Gastroesophageal sphincter (tissue), 4 donors: ENCODE data around the gene EPG5. TPM values are rescaled to one million over a fixed set of nuclear protein-coding genes. Genes with fewer than 3 reads are reported as not detected.
"Not testable (repeated sequence)": the region's sequence is repeated elsewhere in the genome, so short reads cannot be mapped to it uniquely, and the experiment has no call there.

Source experiments
- ATAC-seq: fragments of 150-250 bp; one replicate; pipeline ENCODE4 v1.9.1; 2016; ENCODE audit warnings: mild to moderate bottlenecking, moderate library complexity
- H3K27ac ChIP-seq, 4 donors: fragments of 200-600 bp; sonication (generic) in 3 of 4; 1 replicate in 3 of 4; 2 replicates in 1 of 4; pipeline ENCODE4 v1.5.1; 2016 to 2019
- H3K27me3 ChIP-seq: fragments of 200-600 bp; sonication (generic); one replicate; pipeline ENCODE4 v1.5.1; 2019
- H3K36me3 ChIP-seq, 2 donors: fragments of 200-600 bp; sonication (generic); one replicate each; pipeline ENCODE4 v1.5.1; 2019; ENCODE audit warnings: control low read depth in 1 of 2
- H3K4me1 ChIP-seq, 3 donors: fragments of 200-600 bp; sonication (generic); 1 replicate in 2 of 3; 2 replicates in 1 of 3; pipeline ENCODE4 v1.5.1; 2016 to 2019; ENCODE audit warnings: control low read depth in 2 of 3
- H3K4me3 ChIP-seq, 2 donors: fragments of 200-600 bp; sonication (generic); one replicate each; pipeline ENCODE4 v1.5.1; 2019; ENCODE audit warnings: mild to moderate bottlenecking in 1 of 2, moderate library complexity in 1 of 2
- H3K9me3 ChIP-seq, 3 donors: fragments of 200-600 bp; sonication (generic); one replicate each; pipeline ENCODE4 v1.5.1; 2017 to 2019; ENCODE audit warnings: control low read depth in 2 of 3
- CTCF ChIP-seq, 4 experiments: fragments of 200-600 bp in 2 of 4; fragments of 450-650 bp in 2 of 4; sonication (generic) in 1 of 4; IDR thresholded peaks; one replicate each; pipeline ENCODE4 v1.5.1; 2017 to 2019; ENCODE audit warnings: antibody characterized with exemption in 4 of 4, mild to moderate bottlenecking in 2 of 4, moderate library complexity in 2 of 4
- EP300 ChIP-seq: sonication (generic); formaldehyde crosslinking; IDR thresholded peaks from one replicate; pipeline ENCODE4 v1.6.1; 2017; ENCODE audit warnings: antibody characterized with exemption, mild to moderate bottlenecking
- POLR2A ChIP-seq, 2 donors: fragments of 450-650 bp; IDR thresholded peaks; one replicate each; pipeline ENCODE4 v1.6.1; 2017; ENCODE audit warnings: antibody characterized with exemption in 2 of 2, mild to moderate bottlenecking in 2 of 2, moderate library complexity in 1 of 2
- POLR2AphosphoS5 ChIP-seq: sonication (generic); formaldehyde crosslinking; IDR thresholded peaks from one replicate; pipeline ENCODE4 v1.6.1; 2017; ENCODE audit warnings: antibody characterized with exemption
- WGBS, 2 donors: methylation state at CpG; one replicate each; pipeline ENCODE4 v1.1.5; 2018; ENCODE audit warnings: low coverage in 1 of 2; 5-methylcytosine and 5-hydroxymethylcytosine counted together
- total RNA-seq, 4 donors: library from RNA; depleted of rRNA; stranded (reverse); fragments of >200 nt; gene quantifications; one replicate each; pipeline ENCODE4 v1.1.0, GENCODE V29; 2016

Gene EPG5
- total RNA-seq, 4 donors from 2014 or later: 17.3 to 33.7 (median 28.4) TPM

- 67 to 94% methylated on average over 2 to 5 of the region's 5 CpGs for WGBS, 2 donors
- Histone ChIP-seq H3K9me3 (no peaks in the 10 kb centered on the region), H3K4me1 (peaks cover 0 to 37% (median 4%) of the 10 kb centered on the region in 3 donors), H3K36me3 (peaks cover 0 to 15% of the 10 kb centered on the region in 2 donors), H3K27ac (no peak overlapping the region), H3K27me3 (no peaks in the 10 kb centered on the region), H3K4me3 (no peak overlapping the region)
- no peak for ATAC-seq
- no peak for TF ChIP-seq POLR2AphosphoS5
- no peak for TF ChIP-seq POLR2A (IDR thresholded peaks at IDR 0.05)
- TF ChIP-seq EP300: no peak
These were observed 4.3 kb downstream of the EPG5 start for GRCh38 chr18:45962866-45963265.

- 55 to 69% methylated on average over 2 of the region's 2 CpGs for WGBS, 2 donors
- Histone ChIP-seq H3K27me3 (no peaks in the 10 kb centered on the region), H3K9me3 (no peaks in the 10 kb centered on the region), H3K36me3 (peaks cover 0 to 15% of the 10 kb centered on the region in 2 donors), H3K4me1 (peaks cover 0 to 33% (median 4%) of the 10 kb centered on the region in 3 donors), H3K27ac (no peak overlapping the region), H3K4me3 (no peak overlapping the region)
- ATAC-seq: no peak
- no peak for TF ChIP-seq EP300
- no peak for TF ChIP-seq CTCF (IDR thresholded peaks at IDR 0.05)
- no peak for TF ChIP-seq POLR2AphosphoS5
- no peak for TF ChIP-seq POLR2A (IDR thresholded peaks at IDR 0.05)
These were observed 4.7 kb downstream of the EPG5 start for GRCh38 chr18:45962461-45962860.

GRCh38 chr18:45959484-45959883 is 7.6 kb downstream of the EPG5 start:
- 85 to 100% methylated on average over 1 to 2 of the region's 7 CpGs for WGBS, 2 donors
- H3K4me3 ChIP-seq, H3K27me3 ChIP-seq, ATAC-seq, H3K9me3 ChIP-seq, H3K27ac ChIP-seq: not testable (repeated sequence)
- peaks cover 0 to 10% (median 0%) of the 10 kb centered on the region in 3 donors for H3K4me1 ChIP-seq
- H3K36me3 ChIP-seq: peaks cover 0 to 21% of the 10 kb centered on the region in 2 donors

- ATAC-seq: no peak
- H3K9me3 ChIP-seq: no peaks in the 10 kb centered on the region
- H3K4me1 ChIP-seq: peaks cover 0 to 10% (median 0%) of the 10 kb centered on the region in 3 donors
These were observed 8.4 kb downstream of the EPG5 start for GRCh38 chr18:45958730-45959129.

GRCh38 chr18:45958027-45958426 is 9.1 kb downstream of the EPG5 start:
- ATAC-seq: no peak
- no peaks in the 10 kb centered on the region for H3K9me3 ChIP-seq
- no peak overlapping the region for H3K4me3 ChIP-seq
- peaks cover 0 to 32% of the 10 kb centered on the region in 2 donors for H3K36me3 ChIP-seq
- no peak for TF ChIP-seq POLR2AphosphoS5
- TF ChIP-seq CTCF (IDR thresholded peaks at IDR 0.05): no peak
- TF ChIP-seq POLR2A (IDR thresholded peaks at IDR 0.05): no peak
- TF ChIP-seq EP300: no peak
- WGBS, 2 donors: 100% methylated on average over 1 to 2 of the region's 2 CpGs
- H3K27ac ChIP-seq: no peak overlapping the region
- H3K27me3 ChIP-seq: no peaks in the 10 kb centered on the region
- H3K4me1 ChIP-seq: peaks cover 0 to 10% (median 0%) of the 10 kb centered on the region in 3 donors

More at GRCh38 chr18:45958730-45959129, 8.4 kb downstream of the EPG5 start:
- Histone ChIP-seq H3K27ac (no peak overlapping the region), H3K36me3 (peaks cover 0 to 29% of the 10 kb centered on the region in 2 donors), H3K27me3 (no peaks in the 10 kb centered on the region), H3K4me3 (no peak overlapping the region)
- TF ChIP-seq EP300 (no peak), POLR2AphosphoS5 (no peak)

GRCh38 chr18:45957100-45957499 is 10.0 kb downstream of the EPG5 start:
- ATAC-seq: no peak

More at GRCh38 chr18:45957100-45957499, 10.0 kb downstream of the EPG5 start:
- Histone ChIP-seq H3K4me1 (peaks cover 0 to 10% (median 0%) of the 10 kb centered on the region in 3 donors), H3K36me3 (peaks cover 3 to 41% of the 10 kb centered on the region in 2 donors), H3K27ac (no peak overlapping the region), H3K9me3 (no peaks in the 10 kb centered on the region), H3K27me3 (no peaks in the 10 kb centered on the region), H3K4me3 (no peak overlapping the region)
- TF ChIP-seq POLR2A (IDR thresholded peaks at IDR 0.05): no peak
- no peak for TF ChIP-seq POLR2AphosphoS5
- TF ChIP-seq CTCF (IDR thresholded peaks at IDR 0.05): no peak
- TF ChIP-seq EP300: no peak
